Activated T-cell treated with anti-CD3 and anti-CD28 coated beads for 4 hours (primary cell): Measurements from ENCODE around the gene CERS5.

Source experiments
- DNase-seq: peaks from one replicate; pipeline ENCODE4 v3.0.0-alpha.2; 2020

Gene CERS5, protein sequence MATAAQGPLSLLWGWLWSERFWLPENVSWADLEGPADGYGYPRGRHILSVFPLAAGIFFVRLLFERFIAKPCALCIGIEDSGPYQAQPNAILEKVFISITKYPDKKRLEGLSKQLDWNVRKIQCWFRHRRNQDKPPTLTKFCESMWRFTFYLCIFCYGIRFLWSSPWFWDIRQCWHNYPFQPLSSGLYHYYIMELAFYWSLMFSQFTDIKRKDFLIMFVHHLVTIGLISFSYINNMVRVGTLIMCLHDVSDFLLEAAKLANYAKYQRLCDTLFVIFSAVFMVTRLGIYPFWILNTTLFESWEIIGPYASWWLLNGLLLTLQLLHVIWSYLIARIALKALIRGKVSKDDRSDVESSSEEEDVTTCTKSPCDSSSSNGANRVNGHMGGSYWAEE

GRCh38 chr12:50167049-50167828 is at the start of gene CERS5:
Gene CERS5 (minus strand): TSS chr12:50167369. CDS start chr12:50167297, 72 bp downstream.
- DNase-seq, result peak; percentile 89

GRCh38 chr12:50215033-50215432 is 47.9 kb upstream of the CERS5 start:
- no peak for DNase-seq

DNA sequence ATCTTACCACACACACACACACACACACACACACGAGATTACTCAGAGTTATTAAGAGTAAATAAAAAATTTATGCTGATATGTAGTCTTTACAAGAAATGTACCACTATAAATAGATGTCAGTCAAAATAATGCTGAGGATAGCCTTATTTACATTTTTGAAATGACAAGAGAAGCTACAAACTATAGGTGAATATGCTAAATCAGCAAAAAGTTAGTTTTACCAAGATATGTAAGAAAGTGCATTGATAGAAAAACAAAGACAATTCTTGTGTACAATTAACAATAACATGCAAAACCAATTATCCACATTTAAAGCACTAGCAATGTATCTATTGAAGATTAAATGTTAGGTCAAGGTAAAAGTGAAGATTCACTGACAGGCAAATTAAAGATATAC is 46.8 kb upstream of the CERS5 start:
- no peak for DNase-seq

- DNase-seq, result no peak
Measured at GRCh38 chr12:50213439-50213838, 46.3 kb upstream of the CERS5 start.

GRCh38 chr12:50212071-50212467 is 44.9 kb upstream of the CERS5 start:
- no peak for DNase-seq

GRCh38 chr12:50211392-50212070 is 44.4 kb upstream of the CERS5 start:
- DNase-seq, result no peak

- DNase-seq, result no peak
Measured at GRCh38 chr12:50207424-50207823, 40.3 kb upstream of the CERS5 start.

DNA sequence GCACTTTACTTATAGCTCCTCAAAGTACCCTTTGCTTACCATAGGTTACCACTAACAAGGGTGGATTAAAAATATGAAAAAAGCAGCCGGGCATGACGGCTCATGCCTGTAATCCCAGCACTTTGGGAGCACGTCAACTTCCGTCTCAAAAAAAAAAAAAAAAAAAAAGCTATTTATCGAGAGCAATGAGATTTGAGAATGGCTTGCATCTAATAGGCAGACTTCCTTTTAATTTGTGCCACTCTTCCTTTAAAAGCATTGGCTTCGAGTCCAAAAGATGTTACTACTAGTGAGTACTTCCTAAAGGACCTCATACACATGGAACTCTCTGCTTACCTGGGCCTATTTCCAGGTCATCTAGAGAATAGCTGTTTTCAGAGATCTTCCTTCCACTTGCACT is 38.5 kb upstream of the CERS5 start:
- DNase-seq, result no peak

- no peak for DNase-seq
Measured at GRCh38 chr12:50203691-50204090, 36.5 kb upstream of the CERS5 start.

DNA sequence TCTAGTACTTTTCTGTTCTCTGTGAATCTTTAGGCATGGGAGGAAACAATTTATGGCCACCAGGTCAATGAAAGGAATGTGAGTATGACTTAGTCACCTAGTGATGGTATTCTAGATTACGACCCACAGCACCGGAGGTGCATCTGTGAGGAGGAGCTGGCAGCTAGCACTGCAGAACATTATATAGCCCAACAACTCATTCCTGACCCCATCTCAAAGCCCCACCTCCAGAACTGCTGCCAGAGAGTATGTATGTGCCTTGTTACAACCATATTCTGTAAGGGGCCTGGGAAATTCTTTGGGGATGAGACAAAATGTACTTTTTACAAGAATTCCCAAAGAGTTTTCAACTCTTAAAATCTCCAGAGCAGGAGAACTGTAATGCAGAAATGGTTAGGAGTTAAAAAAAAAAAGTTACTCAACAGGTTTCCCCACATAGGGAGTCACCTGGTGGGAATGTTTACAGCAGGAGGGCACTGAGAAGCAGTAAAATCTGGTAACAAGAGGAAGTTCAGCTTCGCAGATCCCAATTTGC is 34.9 kb upstream of the CERS5 start:
- DNase-seq, result no peak

DNA sequence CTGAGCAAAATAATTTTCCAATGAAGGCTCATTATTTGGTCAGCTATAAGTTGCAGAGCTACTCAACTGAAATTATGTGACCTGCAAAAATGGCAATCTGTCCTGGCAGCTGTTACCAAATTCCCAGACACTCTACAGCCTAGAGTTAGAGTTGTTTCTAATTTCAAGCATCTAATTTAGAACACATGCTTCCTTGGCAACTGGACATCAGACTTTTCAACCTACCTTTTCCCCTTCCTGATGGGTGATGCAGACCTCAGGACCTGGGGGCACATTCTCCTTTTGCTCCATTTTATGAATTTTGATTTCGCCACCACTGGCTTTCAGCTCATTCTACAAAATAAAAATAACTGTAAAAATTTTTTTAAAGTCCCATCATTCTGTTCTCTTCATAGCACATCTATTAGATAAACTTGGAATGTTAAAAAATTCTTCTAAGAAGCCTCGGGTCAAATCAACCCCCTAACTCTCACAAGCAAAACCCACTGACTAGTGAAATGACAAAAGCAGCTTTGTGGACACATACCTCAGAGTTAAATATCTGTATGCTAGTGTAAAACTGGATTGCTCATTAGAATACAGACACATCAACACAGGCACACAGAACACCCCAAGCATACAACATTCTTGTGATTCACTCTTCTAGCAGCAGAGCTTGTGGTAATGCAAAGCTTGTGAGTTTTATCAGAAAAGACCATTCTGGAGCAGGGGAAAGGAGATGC is 33.5 kb upstream of the CERS5 start:
- no peak for DNase-seq

- DNase-seq, result no peak
Measured at GRCh38 chr12:50198829-50199228, 31.7 kb upstream of the CERS5 start.

- no peak for DNase-seq
Measured at GRCh38 chr12:50197297-50197727, 30.1 kb upstream of the CERS5 start.

DNA sequence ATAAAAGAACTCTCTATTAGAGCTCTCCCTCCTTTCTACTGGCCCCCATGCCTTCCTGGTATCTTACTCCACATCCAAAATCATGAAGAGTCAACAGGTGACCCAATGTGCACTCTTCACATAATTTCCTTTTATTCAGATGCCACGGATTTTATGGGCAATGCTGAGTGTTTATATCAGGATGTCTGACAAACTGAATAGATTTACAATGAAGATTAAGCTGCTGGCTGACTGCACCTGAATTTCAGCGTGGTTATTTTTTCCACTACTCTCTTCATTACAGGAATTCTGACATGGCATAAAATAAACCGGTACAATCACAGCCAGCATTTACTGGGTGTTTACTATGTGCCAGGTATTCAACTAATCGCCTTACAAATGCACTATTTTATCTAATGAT is 29.4 kb upstream of the CERS5 start:
- no peak for DNase-seq

- no peak for DNase-seq
Measured at GRCh38 chr12:50195832-50196231, 28.7 kb upstream of the CERS5 start.

GRCh38 chr12:50192908-50193307 is 25.7 kb upstream of the CERS5 start:
- no peak for DNase-seq

DNA sequence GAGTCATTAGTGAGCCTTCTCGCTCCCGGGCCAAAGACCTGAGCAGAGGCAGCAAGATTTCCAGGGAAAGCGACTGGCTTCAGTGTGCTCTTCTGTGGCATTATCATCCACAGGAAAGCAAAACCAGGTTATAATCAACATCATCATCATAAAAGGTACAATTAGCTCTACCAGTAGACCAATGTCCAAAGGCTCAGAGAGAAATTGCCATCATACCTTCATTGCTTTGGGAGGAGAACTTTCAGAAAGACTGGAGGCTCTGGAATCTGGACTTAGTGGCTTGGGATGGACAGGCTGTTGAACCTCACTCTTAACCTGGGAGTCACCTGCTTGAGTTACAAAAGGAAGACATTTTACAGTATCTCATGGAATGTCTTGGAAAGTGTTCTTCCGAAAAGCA is 25.1 kb upstream of the CERS5 start:
- no peak for DNase-seq

- no peak for DNase-seq
Measured at GRCh38 chr12:50190859-50191258, 23.7 kb upstream of the CERS5 start.

DNA sequence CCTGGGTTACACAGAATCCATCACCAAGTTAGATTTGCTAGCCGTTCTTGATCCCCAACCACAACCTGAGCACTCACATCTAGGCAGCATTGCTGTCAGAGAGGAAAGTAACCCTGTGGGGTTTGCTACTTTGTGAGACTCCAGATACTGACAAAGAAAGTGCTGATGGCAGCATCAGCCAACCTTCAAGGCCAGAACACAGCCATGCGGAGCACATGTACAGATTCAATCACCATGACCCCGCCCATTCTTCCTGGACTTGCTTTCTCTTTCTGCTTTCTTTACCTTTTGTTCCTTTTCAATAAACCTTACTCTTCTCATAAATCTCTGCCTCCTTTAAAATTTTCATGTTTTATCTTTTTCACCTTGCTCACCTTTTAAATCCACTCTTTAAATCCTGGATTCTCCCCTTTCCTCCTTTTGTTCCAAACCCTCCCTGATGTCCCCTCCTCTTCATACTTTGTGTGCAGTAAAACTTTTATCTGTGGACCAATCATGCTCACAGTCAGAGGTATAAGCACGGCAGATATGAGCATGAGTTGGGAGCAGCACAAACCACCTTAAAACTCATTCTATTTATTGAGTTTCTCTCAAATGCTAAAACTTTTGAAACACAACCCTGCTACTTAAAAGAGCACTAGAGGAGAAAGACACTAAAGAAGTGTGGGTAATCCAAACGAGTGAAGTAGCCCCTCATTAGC is 21.9 kb upstream of the CERS5 start:
- DNase-seq, result no peak

DNA sequence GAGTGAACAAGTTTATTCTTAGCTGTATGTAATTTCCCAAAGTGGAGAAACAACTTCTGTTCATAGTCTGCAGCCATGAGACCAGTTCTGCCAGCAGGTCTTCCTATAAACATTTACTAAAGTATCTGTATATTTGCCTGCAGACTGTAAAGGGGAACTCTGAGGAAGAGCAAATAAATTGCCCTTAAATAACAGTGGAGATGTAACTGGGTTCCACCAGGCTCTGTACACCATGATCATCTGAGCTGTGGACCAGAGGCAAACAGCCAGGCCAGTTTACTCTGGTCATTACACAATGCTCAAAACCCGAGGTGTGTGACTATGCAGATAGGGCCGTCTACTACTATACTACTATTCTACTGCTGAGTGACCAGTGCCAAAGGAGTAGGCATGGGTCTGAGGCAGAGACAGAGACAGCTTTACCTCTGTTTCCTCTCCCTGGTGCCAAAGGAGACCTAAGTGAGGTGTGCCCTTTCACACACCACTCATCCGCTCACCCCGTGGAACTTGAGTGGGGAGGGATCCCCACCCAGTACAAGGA is 21.1 kb upstream of the CERS5 start:
- DNase-seq, result no peak

GRCh38 chr12:50187084-50187900 is 20.1 kb upstream of the CERS5 start:
- DNase-seq, result no peak
